Activated naive CD8-positive, alpha-beta T cell (primary cell): Measurements from ENCODE around the gene LRRC14B.
"Not testable (repeated sequence)": the region's sequence is repeated elsewhere in the genome, so short reads cannot be mapped to it uniquely, and the experiment has no call there.

Experiments
- H3K27ac Mint-ChIP-seq: one replicate; pipeline ENCODE4 v1.8.0; 2021; ENCODE audit warnings: mixed read lengths
- H3K27me3 Mint-ChIP-seq: one replicate; pipeline ENCODE4 v1.8.0; 2021; ENCODE audit warnings: mixed read lengths
- H3K36me3 Mint-ChIP-seq: one replicate; pipeline ENCODE4 v1.8.0; 2021; ENCODE audit warnings: mixed read lengths
- H3K4me1 Mint-ChIP-seq: one replicate; pipeline ENCODE4 v1.8.0; 2021; ENCODE audit warnings: low read depth, mixed read lengths
- H3K4me3 Mint-ChIP-seq: one replicate; pipeline ENCODE4 v1.8.0; 2021; ENCODE audit warnings: mild to moderate bottlenecking, mixed read lengths
- H3K9me3 Mint-ChIP-seq: one replicate; pipeline ENCODE4 v1.8.0; 2021; ENCODE audit warnings: low read depth, mixed read lengths

LRRC14B gene

GRCh38 chr5:156411-157072 is 34.8 kb upstream of the LRRC14B start:
- Mint-ChIP-seq H3K27ac (no peak overlapping the region), H3K27me3 (peaks cover 7% of the 10 kb centered on the region), H3K4me1 (no peaks in the 10 kb centered on the region), H3K4me3 (no peak overlapping the region), H3K9me3 (no peaks in the 10 kb centered on the region), H3K36me3 (no peaks in the 10 kb centered on the region)

- Mint-ChIP-seq H3K36me3 (no peaks in the 10 kb centered on the region), H3K27ac (no peak overlapping the region), H3K27me3 (peaks cover 7% of the 10 kb centered on the region), H3K4me1 (no peaks in the 10 kb centered on the region), H3K9me3 (no peaks in the 10 kb centered on the region), H3K4me3 (no peak overlapping the region)
Measured at GRCh38 chr5:157126-157715, 34.1 kb upstream of the LRRC14B start.

DNA sequence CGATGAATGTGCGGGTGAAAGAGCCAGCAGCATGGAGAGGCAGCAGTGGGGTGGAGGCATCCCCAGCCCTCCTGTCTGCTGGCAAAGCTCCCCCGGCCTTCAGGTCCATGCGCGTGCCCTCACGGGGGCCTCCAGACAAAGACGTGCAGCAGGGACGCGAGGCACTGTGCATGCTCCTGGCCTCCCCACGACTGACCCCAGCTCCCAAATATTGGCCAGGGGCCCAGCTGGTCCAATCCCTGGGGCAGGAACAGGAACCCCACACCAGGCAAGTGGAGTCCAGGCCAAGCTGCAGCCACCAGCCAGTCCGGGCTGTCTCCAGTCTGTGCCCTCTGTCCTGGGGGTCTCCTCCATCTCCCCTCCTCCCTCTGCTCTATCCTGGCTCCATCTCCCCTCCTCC is 33.5 kb upstream of the LRRC14B start:
- Mint-ChIP-seq H3K4me3 (no peak overlapping the region), H3K27me3 (peaks cover 7% of the 10 kb centered on the region), H3K36me3 (no peaks in the 10 kb centered on the region), H3K4me1 (no peaks in the 10 kb centered on the region), H3K9me3 (no peaks in the 10 kb centered on the region), H3K27ac (no peak overlapping the region)

DNA sequence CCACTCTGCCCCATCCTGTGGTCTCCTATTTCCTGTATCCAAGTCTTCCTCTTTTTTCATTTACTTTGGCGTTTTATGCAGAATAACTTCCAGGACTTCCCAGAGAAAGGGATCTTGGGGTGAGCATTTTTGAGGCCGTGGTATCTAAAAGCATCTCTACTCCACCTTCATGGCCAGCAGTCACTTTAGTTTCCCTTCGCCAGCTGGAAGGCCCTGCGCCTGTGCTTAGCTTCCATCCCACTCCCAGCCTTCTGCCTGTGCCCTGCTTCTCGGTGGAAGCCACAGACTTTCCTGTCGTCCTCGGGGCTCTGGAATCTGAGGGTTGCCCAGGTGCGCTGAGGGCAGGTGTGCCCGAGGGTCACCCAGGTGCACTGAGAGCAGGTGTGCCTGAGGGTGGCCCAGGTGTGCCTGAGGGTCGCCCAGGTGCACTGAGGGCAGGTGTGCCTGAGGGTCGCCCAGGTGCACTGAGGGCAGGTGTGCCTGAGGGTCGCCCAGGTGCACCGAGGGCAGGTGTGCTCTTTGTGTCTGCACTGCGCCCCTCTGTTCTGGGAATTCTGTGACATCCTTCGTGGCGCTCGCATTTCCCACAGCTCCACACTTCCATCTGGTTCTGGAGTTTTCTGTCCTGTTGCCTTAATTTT is 32.4 kb upstream of the LRRC14B start:
- Mint-ChIP-seq H3K4me1 (no peaks in the 10 kb centered on the region), H3K9me3 (no peaks in the 10 kb centered on the region), H3K27me3 (peaks cover 7% of the 10 kb centered on the region), H3K27ac (no peak overlapping the region), H3K36me3 (no peaks in the 10 kb centered on the region), H3K4me3 (no peak overlapping the region)

DNA sequence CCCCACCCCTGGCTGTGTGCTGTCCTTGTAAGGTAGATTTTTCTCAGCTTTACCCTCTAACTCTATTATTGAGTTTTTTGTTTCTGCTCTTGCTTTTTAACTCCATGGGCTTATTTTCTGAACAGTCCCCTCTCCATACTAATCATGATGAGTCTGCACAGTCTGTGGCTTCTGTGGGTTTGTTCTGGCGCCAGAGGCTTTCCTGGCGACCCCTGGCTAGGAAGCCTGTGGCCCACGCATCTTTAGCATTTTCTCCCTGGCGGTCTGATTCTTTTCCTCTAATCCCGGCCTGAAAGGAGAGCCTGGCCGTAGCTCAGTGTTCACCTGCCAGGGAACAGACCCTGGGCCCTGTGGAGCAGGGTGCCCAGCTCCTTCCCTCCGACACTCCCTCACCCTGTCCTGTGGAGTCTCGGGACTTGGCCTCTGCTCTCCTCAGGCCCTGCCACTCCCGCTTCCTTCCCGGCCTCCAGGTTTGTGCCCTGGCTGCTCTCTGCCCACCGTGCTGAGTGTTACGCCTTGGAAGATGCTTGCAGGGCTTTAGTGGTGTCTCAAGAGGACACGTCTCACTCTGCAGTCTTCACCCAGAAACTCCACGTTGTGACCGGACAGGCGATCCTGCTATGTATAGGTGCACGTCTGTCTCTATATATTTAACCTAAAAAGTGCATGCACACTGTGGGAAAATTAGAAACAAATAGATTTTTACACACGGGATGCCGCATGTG is 31.7 kb upstream of the LRRC14B start:
- Mint-ChIP-seq H3K9me3 (no peaks in the 10 kb centered on the region), H3K4me3 (no peak overlapping the region), H3K36me3 (no peaks in the 10 kb centered on the region), H3K27ac (no peak overlapping the region), H3K27me3 (peaks cover 7% of the 10 kb centered on the region), H3K4me1 (no peaks in the 10 kb centered on the region)

DNA sequence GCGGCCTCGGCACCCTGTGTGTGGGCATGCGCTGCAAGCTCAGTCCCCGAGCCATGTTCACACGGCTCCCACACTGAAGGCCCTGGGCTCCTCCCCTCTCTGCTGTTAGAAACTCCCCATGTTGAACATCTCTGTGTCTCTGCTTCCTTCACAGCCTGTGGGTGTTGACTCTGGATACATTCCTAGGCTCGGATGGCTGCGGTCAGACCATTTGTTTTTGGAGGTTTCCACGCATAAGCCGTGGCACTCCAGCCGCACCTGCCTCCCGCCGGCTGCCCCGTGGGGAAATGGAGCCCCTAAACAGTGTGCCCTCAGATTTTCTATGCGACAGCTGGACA is 31.2 kb upstream of the LRRC14B start:
- H3K9me3 Mint-ChIP-seq = no peaks in the 10 kb centered on the region
- H3K36me3 Mint-ChIP-seq = no peaks in the 10 kb centered on the region
- no peak overlapping the region for H3K27ac Mint-ChIP-seq
- peaks cover 7% of the 10 kb centered on the region for H3K27me3 Mint-ChIP-seq
- no peaks in the 10 kb centered on the region for H3K4me1 Mint-ChIP-seq
- H3K4me3 Mint-ChIP-seq = no peak overlapping the region

DNA sequence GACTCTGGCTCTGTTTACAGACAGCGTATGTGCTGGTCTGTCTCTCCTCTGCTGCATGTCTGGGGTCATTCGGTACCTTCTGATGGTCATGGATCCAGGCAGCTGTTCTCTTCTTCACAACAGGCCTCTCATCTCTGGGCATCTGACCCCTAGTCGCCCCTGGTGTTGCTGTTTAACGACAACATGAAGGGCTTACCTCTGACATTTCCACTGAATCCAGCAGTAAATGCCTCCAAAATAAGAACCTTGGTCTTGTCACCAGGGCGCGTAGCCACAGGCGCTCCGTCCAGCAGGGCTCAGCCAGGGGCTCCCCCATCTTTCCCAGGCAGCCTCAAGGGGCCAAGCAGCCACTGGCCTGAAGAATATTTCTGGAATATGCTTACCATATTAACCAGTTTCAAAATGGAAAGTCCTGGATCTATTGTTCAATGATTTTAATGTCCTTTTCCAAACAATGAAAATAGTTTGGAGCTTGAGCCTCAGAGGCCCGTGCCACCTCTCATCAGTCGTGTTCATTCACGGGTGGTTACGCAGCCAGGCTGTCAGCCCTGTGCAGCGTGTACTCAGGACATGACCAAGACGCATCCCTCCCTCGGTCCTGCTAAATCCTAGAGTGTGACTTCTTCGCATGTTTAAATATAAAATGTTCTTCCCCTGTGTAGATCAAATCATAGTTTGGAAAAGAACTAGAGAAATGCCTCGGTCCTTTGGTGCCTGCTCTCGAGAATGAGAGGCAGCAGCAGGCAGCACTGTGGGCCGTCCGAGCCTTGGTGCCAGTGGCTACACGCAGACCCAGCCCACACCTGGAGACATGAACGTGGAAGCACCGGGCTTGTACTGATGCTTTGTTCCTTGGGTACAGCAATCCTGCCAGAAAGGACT is 30.1 kb upstream of the LRRC14B start:
- Mint-ChIP-seq H3K36me3 (no peaks in the 10 kb centered on the region), H3K27me3 (peaks cover 7% of the 10 kb centered on the region), H3K4me1 (no peaks in the 10 kb centered on the region), H3K4me3 (no peak overlapping the region), H3K27ac (no peak overlapping the region), H3K9me3 (no peaks in the 10 kb centered on the region)

GRCh38 chr5:161803-162110 is 29.5 kb upstream of the LRRC14B start:
- no peaks in the 10 kb centered on the region for H3K36me3 Mint-ChIP-seq
- H3K4me3 Mint-ChIP-seq = no peak overlapping the region
- H3K4me1 Mint-ChIP-seq = no peaks in the 10 kb centered on the region
- no peaks in the 10 kb centered on the region for H3K9me3 Mint-ChIP-seq
- H3K27me3 Mint-ChIP-seq = peaks cover 7% of the 10 kb centered on the region
- no peak overlapping the region for H3K27ac Mint-ChIP-seq

- Mint-ChIP-seq H3K4me1 (no peaks in the 10 kb centered on the region), H3K36me3 (no peaks in the 10 kb centered on the region), H3K9me3 (no peaks in the 10 kb centered on the region), H3K27me3 (peaks cover 7% of the 10 kb centered on the region), H3K27ac (no peak overlapping the region), H3K4me3 (no peak overlapping the region)
Measured at GRCh38 chr5:162190-162564, 29.1 kb upstream of the LRRC14B start.

DNA sequence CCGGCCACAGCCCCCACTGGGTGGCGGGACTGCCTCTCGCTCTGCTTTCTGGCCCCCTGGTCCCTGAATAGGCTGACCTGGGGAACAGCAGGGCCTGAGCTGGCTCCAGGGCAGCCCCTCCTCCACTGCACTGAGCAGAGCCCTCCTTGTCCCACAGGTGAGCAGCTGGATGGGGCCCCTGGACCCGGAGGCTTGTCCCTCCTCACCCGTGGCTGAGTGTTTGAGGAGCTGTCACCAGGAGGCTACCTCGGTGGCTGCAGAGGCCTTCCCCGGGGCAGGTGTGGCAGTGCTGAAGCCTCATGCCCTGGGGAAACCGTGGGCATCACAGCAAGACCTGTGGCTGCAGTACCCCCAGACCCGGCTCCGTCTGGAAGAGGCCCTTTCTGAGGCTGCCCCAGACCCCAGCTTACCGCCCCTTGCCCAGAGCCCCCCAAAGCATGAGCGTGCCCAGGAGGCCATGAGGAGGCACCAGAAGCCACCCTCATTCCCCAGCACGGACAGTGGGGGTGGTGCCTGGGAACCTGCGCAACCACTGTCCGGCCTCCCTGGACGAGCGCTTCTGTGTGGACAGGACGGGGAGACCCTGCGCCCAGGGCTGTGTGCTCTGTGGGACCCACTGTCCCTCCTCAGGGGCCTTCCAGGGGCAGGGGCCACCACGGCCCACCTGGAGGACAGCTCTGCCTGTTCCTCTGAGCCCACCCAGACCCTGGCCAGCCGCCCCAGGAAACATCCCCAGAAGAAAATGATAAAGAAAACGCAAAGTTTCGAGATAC is 28.5 kb upstream of the LRRC14B start:
- peaks cover 7% of the 10 kb centered on the region for H3K27me3 Mint-ChIP-seq
- no peaks in the 10 kb centered on the region for H3K36me3 Mint-ChIP-seq
- H3K4me3 Mint-ChIP-seq = no peak overlapping the region
- H3K27ac Mint-ChIP-seq = no peak overlapping the region
- H3K9me3 Mint-ChIP-seq = no peaks in the 10 kb centered on the region
- H3K4me1 Mint-ChIP-seq = no peaks in the 10 kb centered on the region

- Mint-ChIP-seq H3K4me1 (no peaks in the 10 kb centered on the region), H3K27me3 (peaks cover 7% of the 10 kb centered on the region), H3K36me3 (no peaks in the 10 kb centered on the region), H3K9me3 (no peaks in the 10 kb centered on the region), H3K4me3 (no peak overlapping the region), H3K27ac (no peak overlapping the region)
Measured at GRCh38 chr5:163338-163620, 28.0 kb upstream of the LRRC14B start.

- no peaks in the 10 kb centered on the region for H3K9me3 Mint-ChIP-seq
- no peaks in the 10 kb centered on the region for H3K36me3 Mint-ChIP-seq
- peaks cover 7% of the 10 kb centered on the region for H3K27me3 Mint-ChIP-seq
- no peaks in the 10 kb centered on the region for H3K4me1 Mint-ChIP-seq
- H3K4me3 Mint-ChIP-seq = no peak overlapping the region
- no peak overlapping the region for H3K27ac Mint-ChIP-seq
Measured at GRCh38 chr5:163841-164240, 27.5 kb upstream of the LRRC14B start.

- no peaks in the 10 kb centered on the region for H3K4me1 Mint-ChIP-seq
- H3K36me3 Mint-ChIP-seq = no peaks in the 10 kb centered on the region
Measured at GRCh38 chr5:164244-164643, 27.1 kb upstream of the LRRC14B start.

DNA sequence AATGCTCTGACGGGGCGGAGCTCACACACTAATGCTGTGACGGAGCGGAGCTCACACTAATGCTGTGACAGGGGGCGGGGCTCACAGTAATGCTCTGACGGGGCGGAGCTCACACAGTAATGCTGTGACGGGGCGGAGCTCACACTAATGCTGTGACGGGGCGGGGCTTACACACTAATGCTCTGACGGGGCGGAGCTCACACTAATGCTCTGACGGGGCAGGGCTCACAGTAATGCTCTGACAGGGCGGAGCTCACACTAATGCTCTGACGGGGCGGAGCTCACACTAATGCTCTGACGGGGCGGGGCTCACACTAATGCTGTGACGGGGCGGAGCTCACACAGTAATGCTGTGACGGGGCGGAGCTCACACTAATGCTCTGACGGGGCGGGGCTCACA is 26.5 kb upstream of the LRRC14B start:
- H3K9me3 Mint-ChIP-seq, H3K27me3 Mint-ChIP-seq, H3K4me3 Mint-ChIP-seq, H3K4me1 Mint-ChIP-seq, H3K27ac Mint-ChIP-seq, H3K36me3 Mint-ChIP-seq: not testable (repeated sequence)

More at GRCh38 chr5:164244-164643, 27.1 kb upstream of the LRRC14B start:
- Mint-ChIP-seq H3K27me3 (peaks cover 7% of the 10 kb centered on the region), H3K27ac (no peak overlapping the region), H3K4me3 (no peak overlapping the region), H3K9me3 (no peaks in the 10 kb centered on the region)
